D341Med (cell line): ENCODE data around the gene PAFAH1B1.
"Not testable (repeated sequence)": the region's sequence is repeated elsewhere in the genome, so short reads cannot be mapped to it uniquely, and the experiment has no call there.

Experiments used
- DNase-seq: peaks from one replicate; pipeline ENCODE4 v3.0.0; 2012; ENCODE audit warnings: low spot score

Gene PAFAH1B1

DNA sequence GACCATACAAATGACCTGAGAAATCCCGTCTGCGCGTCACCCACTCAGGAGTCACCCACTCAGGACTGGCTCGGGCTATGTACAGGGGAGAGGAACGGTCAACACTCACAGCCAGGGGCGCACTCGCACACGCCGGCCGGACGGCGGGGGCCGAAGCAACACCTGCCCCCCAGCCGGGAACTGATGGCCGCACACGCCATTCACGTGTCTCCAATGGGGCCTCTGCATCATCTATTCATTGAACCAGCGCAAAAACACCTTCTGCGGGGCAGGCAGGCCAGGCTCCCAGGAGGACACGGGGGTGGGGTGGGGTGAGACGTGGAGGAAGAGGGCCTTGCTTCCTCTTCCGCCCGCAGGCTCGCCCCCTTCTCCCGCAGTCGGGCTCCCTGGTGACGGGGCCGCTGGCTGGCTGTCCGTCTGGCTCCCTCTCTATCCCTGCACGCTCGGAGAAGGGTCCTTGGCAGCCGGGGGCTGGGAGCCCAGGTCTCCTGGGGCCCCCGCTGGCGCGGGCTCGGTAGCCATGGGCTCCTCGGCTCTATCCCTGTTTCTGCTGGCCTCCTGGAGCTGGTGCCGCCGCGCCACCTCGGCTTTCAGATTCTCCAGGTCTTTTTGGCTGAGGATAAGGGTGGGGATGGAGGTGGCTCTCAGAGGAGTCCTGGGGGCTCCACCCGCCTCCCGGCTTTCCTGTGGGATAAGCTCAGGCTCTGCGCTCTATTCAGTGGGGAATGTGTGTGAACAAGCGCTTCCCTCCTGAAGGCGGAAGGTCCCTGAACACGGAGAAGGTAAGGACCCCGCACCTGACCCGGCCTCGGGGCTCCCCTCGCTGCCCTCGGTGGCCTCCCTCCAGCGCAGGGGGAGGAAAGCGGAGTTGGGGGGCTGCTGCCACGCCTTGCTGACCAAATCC is 97.0 kb downstream of the PAFAH1B1 start:
- peak; percentile 21 for DNase-seq

DNA sequence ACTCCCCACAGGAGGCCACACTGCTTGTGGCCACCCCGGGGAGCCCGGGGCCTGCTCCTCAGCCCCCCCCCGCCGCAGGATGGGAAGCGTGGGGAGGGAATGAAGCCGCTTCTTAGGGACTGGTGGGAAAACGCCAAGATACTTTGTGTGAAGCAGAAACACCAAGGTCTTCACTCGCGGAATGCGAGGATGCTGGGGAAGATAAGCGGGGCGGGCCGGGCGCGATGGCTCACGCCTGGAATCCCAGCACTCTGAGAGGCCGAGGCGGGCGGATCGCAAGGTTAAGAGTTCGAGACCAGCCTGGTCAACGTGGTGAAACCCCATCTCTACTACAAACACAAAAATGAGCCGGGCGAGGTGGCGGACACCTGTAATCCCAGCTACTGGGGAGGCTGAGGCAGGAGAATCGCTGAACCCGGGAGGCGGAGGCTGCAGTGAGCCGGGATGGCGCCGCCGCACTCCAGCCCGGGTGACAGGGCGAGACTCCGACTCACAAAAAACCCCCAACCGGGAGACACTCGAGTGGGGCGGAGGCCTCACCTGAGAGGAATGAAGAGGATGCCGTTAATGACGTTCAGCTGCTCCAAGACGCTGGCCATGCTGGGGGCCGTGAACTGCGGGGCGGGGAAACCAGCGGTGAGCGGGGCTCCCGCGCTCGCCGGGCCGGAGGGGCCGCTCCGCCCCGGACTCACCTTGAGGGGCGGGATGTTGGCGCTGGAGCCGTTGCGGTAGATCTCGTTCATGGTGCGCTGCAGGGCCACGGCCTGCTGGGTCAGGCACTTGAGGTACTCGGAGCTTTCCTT is 97.8 kb downstream of the PAFAH1B1 start:
- DNase-seq, result peak; percentile 8

DNA sequence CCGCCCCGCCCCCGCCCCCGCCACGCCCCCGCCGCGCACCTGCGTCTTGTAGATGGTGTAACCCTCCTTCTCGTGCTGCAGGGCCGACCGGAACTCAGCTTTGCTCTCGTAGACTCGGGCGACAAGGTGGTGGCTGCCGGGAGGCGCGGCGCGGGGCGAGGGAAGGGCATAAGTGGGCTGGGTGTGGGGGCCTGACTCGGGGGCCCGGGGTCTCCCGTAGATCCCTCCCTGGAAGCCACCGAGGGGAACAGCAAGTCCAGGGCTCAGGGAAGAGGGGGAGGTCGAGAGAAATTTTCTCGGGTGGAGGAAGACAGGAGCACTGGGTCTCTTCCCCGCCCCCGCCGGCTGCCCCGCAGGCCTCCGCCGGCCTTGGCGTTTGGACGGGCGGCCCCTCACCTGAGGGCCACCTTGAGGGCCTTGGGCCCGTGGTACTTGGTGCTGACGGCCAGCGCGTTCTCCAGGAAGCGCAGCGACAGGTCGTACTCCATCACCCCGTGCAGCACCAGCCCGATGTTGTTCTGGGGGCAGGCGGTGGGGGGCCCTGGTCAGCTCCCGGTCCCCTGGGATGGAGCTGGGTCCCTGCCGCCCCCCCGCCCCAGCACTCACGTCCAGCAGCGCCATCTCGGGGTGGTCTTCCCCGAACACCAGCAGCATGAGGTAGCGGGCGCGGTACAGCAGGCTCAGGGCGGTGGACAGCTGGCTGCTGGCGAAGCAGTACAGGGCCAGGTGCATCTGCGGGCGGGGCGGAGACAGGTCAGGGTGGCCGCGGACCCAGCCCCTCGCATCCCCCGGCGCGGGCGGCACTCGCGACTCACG is 98.7 kb downstream of the PAFAH1B1 start:
- peak; percentile 16 for DNase-seq

DNA sequence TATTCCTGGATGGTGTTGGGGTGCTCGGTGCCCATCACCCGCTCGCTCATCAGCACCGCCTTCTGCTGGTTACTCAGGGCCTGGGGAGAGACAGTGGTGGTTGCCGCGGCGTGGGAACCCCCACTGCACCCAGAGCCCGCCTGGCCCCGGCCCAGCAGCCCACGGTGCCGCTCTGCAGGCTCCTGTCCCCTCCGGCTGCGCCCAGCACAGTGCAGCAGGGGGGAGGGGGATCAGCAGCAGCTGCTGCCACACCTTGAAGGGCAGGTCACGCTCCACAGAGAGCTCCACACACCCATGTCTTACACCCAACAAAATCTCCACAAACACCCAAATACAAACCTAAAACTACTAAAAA is 99.3 kb downstream of the PAFAH1B1 start:
- DNase-seq, result peak; percentile 25

DNA sequence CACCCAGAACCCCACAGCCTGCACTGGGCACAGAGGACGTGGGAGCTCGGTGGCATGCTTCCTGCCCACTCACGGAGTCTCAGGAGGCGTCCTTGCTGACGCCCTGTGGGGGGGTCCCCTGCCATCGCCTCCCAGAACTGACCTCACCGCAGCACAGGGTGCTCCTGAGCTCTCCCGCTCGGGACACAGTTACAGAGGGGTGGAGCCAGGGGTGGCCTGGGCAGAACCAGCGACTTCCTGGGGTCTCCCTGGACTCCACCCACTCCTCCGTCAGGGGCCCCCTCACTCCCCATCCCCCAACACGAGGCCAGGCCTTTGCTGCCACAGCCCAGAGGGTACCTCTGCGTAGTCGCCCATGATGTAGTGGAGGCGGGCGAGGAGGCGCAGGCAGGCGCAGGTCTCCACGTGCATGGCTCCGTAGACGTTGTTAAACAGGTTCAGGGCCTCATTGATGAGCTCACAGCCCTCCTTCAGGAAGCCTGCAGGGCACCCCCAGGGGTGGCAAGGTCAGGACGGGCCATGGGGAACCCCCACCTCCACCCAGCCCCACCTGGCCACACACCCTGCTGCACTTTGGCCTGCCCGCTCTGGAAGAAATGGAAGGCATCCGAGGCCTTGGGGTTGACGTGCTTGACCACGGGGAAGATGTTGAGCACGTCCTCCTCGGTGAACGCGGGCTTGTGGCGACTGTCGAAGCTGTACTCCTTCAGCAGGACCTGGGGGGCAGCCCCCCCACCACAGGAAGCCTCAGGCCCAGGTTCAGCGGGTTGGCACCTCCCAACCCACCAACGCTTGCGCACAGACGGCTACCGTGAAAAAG is 100.3 kb downstream of the PAFAH1B1 start:
- peak; percentile 5 for DNase-seq

DNA sequence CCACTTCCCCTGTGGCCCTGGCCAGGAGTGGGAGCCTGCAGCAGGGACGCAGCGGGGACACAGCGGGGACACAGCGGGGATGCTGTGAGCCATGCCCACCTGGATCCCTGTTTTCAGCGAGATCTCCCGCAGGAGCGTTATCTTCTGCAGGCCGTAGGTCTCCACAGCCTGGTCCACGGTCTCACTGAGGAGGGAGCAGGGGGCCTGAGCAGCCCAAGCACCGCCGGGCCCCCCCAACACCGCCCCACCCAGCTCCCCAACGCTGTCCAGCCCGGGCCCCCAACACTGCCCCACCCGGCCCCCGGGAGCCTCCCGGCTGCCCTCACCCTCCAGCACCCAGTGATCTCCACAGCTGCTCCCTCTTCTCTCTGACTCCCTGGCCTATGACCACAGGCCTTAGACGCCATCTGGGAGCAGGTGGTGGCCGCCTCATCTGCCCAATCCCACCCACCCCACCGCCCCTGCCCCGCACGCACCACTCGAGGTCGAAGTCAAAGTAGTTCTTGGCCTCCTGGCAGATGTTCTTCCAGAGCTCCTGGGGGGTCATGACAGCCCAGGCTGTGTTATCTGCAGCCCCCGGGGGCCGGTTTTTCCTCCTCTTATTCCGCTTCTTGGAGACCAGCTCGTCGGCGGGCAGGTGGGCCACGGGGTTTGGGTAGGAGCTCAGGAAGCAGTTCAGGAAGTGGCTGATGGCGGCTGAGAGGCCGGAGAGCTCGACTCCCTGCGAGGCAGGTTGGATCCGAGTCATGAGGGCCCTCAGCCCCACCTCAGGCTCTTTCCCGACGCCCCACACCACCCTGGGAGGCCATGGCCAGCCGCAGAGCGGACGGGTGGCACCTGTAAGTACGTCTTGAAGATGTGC is 101.2 kb downstream of the PAFAH1B1 start:
- no peak for DNase-seq

DNA sequence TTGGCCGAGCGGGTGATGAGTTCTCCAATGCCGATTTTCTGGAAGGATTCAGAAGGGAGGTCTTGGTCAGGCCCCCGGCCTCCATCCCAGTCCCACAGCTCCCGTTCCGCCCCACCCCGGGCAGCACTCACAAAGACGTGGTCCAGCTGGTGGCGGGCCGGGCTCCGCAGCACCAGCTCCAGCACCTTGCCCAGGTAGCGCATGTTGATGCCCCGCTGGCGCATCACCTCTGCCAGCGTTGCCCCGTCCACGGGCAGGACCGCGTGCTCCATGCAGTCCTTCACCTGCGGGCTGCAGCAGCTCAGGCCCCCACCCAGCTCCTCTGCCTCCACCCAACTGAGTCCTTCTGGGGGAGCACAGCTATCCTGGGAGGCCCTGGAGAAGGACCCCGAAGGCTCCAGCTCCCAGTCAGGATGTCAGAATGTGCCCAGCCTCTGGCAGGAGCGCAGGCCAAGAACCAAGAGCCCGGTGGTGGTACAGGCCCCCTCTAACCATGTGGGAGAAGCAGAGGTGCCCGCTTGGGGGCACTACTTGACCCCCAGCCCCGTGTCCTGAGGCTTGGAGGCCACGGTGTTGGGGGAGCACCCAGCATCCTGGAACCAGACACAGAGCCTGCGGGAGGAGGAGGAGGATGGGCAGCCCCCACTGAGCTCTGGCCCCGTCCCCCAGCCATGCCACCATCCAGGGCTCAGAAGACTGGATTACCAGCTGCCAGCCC is 101.9 kb downstream of the PAFAH1B1 start:
- DNase-seq, result peak; percentile 15

DNA sequence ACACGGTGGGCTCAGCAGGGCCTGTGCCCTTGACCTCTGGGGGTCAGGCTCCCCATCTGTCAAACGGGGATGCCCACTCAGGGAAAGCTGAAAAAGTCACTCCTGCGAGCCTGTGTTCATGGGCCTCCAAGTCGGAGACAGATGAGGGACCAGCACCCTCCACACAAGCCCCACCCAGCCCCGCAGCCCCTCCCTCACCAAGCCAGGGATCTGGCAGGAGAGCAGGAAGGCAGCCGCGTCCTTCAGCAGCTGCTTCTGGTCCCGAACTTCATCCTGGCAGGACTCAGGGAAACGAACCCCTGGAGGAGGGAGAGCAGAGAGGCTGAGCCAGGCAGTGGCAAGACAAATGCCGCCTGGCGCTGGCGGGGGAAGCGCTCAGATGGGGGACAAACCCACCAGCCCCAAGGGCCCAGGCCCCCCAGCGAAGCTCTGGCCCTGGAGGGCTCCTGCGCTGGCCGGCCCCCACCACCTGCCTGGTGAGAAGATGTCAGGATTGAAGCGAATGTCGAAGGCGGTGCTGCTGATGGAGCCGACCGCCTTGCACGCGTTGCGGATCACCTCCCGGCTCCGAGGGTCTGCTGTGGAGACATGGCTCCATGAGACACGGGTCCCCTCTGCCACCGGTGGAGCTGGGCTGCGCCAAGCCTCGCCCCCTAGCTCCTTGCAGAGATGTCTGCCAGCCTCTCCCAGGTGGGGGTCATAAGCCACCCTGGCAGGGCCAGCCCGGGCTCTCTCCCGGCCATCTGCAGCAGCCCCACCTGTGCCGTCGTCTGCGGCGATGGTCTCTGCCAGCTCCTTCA is 102.7 kb downstream of the PAFAH1B1 start:
- peak; percentile 18 for DNase-seq

DNA sequence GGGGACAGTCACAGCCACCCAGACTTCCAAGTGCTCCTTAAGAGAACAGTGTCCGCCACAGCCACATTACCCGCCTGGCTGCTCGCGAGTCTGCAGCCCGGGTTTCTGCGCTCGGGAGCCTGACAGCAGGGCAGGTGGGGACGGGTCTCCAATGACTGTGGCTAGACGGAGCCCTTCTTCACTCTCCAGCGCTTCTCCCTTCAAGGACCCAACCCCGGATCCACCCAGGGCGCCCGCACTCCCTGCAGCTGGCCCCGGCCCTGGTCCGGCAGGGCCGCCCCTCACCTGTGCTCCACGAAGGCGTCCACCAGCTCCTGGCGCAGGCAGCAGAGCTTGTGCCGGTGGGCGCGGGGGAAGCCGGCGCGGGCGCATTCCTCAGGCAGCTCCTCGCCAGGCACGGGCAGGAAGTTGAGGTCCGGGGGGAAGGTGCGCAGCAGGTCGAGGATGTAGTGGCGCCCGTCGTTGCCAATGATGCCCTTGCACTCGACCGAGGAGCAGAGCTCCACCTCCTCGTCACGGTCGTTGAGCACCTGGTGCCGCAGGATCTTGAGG is 104.2 kb downstream of the PAFAH1B1 start:
- peak; percentile 15 for DNase-seq

DNA sequence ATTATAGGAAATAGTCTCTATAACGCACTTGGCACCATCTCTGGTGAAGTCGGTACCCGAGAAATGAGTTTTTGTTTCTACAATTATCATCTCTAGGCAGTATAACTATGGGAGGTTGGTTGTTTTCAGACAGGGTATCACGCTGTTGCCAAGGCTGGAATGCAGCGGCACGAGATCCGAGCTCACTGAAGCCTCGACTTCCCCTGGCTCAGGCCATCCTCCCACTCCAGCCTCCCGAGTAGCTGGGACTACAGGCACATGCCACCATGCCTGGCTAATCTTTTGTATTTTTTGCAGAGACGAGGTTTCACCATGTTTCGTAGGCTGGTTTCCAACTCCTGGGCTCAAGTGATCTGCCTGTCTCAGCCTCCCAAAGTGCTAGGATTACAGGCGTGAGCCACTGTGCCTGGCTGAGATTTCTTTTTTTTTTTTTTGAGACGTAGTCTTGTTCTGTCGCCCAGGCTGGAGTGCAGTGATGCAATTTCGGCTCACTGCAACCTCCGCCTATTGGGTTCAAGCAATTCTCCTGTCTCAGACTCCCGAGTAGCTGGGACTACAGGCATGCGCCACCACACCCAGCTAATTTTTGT is 105.9 kb downstream of the PAFAH1B1 start:
- not testable (repeated sequence) for DNase-seq

DNA sequence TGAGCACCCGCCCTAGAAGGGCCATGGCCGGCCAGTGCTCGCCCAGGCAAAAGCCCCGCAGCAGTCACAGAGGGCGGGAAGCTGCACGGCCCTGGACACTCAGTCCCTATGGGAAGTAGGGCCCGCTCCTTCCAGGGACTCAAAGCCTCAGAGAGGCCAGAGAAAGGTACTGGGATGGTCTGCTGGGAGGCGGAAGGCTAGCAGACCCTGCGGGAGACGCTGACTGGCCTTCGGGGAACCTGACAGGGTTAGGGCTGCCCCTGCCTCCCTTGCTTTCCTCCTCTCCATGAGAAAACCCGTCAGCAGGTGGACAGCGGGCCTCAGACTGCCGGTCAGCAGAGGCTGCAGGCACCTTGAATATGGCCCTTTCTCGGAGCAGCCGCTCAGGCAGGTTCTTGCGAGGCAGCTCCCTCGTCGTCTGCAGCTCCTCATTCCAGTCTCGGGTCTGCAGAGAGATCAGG is 106.6 kb downstream of the PAFAH1B1 start:
- DNase-seq, result peak; percentile 8

DNA sequence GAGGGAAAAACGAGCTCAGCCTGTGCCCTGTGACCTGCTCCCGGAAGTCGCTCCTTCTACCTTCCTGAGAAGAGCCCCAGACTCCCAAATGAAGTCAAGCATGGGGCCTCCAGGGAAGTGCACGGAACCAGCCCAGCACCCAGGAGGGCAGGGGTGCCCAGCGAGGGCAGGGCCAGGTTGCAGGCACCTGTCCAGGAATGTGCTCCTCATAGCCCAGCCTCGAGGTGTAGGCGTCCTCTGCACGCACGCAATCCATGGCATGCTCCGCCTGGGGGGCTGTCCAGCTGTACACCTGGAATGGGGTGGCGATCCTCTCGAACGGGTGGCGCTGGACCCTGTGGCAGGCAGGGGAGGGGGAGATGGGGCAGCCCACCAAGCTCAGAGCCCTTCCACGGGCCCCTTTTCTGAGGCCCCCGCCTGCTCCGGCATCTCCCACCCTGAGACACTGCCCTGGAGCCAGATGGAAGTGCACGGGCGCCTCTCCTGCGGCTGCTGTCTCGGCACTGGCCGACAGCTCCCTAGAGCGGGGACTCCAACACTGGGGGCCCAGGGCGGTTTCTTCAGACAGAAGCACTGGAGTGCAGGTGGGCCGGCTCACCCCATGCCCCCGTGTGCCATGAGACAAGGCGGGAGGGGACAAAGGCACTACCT is 107.2 kb downstream of the PAFAH1B1 start:
- peak; percentile 17 for DNase-seq

DNA sequence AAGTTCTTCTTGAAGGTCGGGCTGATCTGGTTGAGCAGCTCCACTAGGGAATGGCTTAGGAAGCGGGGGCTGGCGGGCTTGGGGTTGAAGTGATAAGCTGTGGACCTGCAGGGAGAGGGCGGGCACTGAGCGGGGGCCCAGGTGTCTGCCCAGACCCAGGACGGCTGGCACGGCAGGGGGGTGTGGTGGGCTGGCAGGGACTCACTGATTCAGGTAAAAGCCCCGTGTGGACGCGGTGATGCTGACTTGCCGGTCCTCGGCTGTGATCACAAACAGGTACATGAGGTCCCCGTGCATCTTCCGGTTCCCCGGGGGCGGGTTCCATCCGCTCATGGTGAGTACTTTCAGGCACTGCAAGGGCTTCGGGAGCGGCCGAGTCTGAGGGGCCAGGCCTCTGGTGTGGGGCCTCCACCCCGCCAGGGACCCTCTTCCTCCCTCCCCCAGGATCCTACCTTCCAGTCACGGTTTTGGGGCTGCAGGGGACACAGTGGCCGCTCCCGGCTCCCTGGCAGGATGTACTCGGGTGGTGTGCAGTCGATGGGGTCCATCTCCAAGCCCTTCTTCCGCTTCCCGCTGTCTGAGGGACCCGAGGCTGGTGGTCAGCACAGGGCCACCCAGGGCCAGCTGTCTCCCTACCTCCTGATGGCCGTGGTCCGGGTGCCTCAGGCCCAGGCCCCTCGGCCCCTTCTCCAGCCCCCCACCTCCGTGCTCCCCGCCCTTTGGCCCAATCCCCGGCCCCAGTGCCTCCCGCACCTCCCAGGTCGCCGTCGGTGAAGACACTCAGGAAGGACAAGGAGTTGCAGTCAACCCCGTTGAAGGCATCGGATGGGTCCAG is 107.9 kb downstream of the PAFAH1B1 start:
- peak; percentile 4 for DNase-seq

DNA sequence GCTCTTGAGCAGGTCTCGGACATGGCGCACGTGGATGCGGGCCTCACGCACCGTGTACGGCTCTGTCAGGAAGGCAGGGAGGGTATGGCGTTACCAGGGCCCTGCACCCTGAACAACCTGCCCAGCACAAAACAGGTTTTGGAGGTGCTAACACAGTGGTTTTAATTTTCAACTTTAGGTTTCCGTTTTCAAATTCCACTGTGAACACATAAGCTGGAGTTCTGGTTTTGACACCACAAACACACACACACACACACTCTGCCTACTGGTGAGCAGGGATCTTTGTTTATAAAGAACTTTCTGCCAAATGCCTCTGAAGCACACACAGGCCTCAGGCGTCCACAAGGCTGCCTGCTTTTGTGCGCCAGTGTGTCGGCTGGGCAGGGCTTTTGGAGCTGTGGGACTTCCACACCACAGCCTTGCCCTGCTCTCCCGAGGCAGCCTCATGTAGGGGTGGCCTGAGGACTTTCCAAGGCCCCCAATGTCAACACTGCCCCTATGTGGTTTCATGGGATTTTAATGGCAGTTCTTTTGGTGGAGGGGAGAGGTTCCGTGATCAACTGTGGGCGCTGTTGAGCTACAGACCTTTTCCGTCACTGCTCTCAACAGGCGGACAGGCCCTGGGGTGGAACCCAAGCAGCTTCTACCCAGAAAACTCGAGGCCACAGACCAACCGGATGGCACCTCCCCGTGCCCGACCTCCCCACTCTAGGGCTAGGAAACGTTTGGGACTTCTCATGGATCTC is 108.7 kb downstream of the PAFAH1B1 start:
- DNase-seq, result peak; percentile 9

DNA sequence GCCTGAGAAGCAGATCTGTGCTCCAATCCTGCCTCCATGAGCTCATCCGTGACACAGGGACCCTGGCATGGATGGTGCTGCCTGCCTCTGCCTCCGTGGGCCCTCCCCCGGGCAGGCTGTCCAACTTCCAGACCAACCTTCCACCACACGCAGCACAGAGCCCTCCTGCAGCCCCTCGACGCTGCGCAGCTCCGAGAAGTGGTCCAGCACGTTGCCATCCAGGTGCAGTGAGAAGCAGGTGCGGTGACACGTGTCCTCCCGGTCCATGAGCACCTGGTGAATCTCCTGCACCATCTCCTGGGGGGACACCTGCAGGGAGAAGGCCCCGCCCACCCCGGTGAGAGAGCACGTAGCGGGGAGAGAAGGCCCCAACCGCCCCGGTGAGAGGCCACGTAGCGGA is 109.7 kb downstream of the PAFAH1B1 start:
- peak; percentile 4 for DNase-seq

DNA sequence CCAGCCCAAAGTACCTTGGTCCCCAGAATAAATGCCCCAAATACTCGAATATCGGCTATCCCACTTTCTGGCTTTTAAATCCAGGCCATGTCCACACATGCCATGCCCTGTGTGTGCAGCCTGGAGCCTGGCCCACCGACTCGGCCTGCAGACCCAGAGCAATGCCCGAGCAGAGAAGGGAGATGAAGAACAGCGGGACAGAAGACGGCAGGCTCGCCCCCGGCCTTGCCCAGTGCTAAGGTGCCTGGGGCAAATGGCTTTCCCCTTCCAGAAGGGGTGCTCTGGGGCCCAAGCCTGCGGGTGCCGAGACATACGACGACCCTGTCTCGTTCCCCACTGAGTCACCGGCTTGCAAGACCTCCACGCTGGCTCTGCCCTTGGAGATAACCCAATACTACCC is 110.2 kb downstream of the PAFAH1B1 start:
- DNase-seq, result peak; percentile 4
